ENCODE data around the gene POMGNT1. TPM values are rescaled to one million over a fixed set of nuclear protein-coding genes. Genes with fewer than 3 reads are reported as not detected.
A peak's percentile ranks its signal among the peaks of the same experiment; 100 is the strongest.

The POMGNT1 gene
- total RNA-seq, 1 donor from 2014 or later: 142 TPM

- H3K36me3 ChIP-seq: no peaks in the 10 kb centered on the region
- no peak overlapping the region for H3K4me3 ChIP-seq
- no peaks in the 10 kb centered on the region for H3K27me3 ChIP-seq (ENCODE audit: low read depth)
- TF ChIP-seq CTCF (IDR thresholded peaks at IDR 0.05; ENCODE audit: borderline replicate concordance): no peak
- DNase-seq: no peak
- intact Hi-C loops (cut with micrococcal nuclease): no loop called here
- H3K4me1 ChIP-seq: no peaks in the 10 kb centered on the region
- H3K27ac ChIP-seq (replicated peaks): no peak overlapping the region
- H3K9me3 ChIP-seq (replicated peaks): no peaks in the 10 kb centered on the region
Measured at GRCh38 chr1:46153228-46153627, 45.0 kb downstream of the POMGNT1 start.

- Histone ChIP-seq H3K27ac (replicated peaks) (no peak overlapping the region), H3K4me1 (no peaks in the 10 kb centered on the region), H3K9me3 (replicated peaks) (no peaks in the 10 kb centered on the region), H3K27me3 (ENCODE audit: low read depth) (no peaks in the 10 kb centered on the region), H3K4me3 (no peak overlapping the region), H3K36me3 (no peaks in the 10 kb centered on the region)
- intact Hi-C loops (cut with micrococcal nuclease): no loop called here
- no peak for DNase-seq
- TF ChIP-seq CTCF (IDR thresholded peaks at IDR 0.05; ENCODE audit: borderline replicate concordance): no peak
Measured at GRCh38 chr1:46152016-46152415, 46.2 kb downstream of the POMGNT1 start.

- H3K27ac ChIP-seq (replicated peaks): peak overlapping the region; percentile 78
- H3K4me3 ChIP-seq: no peak overlapping the region
- TF ChIP-seq CTCF (IDR thresholded peaks at IDR 0.05; ENCODE audit: borderline replicate concordance): no peak
- no peaks in the 10 kb centered on the region for H3K9me3 ChIP-seq (replicated peaks)
- no peaks in the 10 kb centered on the region for H3K36me3 ChIP-seq
- H3K4me1 ChIP-seq: no peaks in the 10 kb centered on the region
- DNase-seq: no peak
- intact Hi-C loops (cut with micrococcal nuclease): no loop called here
- no peaks in the 10 kb centered on the region for H3K27me3 ChIP-seq (ENCODE audit: low read depth)
Measured at GRCh38 chr1:46150085-46150484, 48.1 kb downstream of the POMGNT1 start.

GRCh38 chr1:46148318-46148717 lies 49.9 kb downstream of the POMGNT1 start:
- Histone ChIP-seq H3K4me1 (no peaks in the 10 kb centered on the region), H3K27ac (replicated peaks) (no peak overlapping the region), H3K27me3 (ENCODE audit: low read depth) (no peaks in the 10 kb centered on the region), H3K36me3 (no peaks in the 10 kb centered on the region), H3K9me3 (replicated peaks) (no peaks in the 10 kb centered on the region), H3K4me3 (no peak overlapping the region)
- no peak for TF ChIP-seq CTCF (IDR thresholded peaks at IDR 0.05; ENCODE audit: borderline replicate concordance)
- no peak for DNase-seq
- intact Hi-C loops (cut with micrococcal nuclease): no loop called here

Other genes starting within 250 kb of the POMGNT1 start
- 32.7 TPM for gene PIK3R3, start 65.8 kb downstream of the POMGNT1 start, total RNA-seq
- 1.4 TPM for gene TSPAN1, start 23.3 kb downstream of the POMGNT1 start, total RNA-seq
- not detected for gene P3R3URF, start 21.9 kb downstream of the POMGNT1 start, total RNA-seq
- 11.6 TPM for gene LURAP1, start 4.9 kb upstream of the POMGNT1 start, total RNA-seq
- gene RAD54L, start 49.3 kb upstream of the POMGNT1 start, total RNA-seq: 0.71 TPM
- gene LRRC41, start 105.2 kb upstream of the POMGNT1 start, total RNA-seq: 38.8 TPM
- 1,085 TPM for gene UQCRH, start 105.3 kb upstream of the POMGNT1 start, total RNA-seq
- 14.1 TPM for gene NSUN4, start 142.4 kb upstream of the POMGNT1 start, total RNA-seq
- 2.8 TPM for gene FAAH, start 195.9 kb upstream of the POMGNT1 start, total RNA-seq

Data from left ventricle myocardium inferior (tissue), 1 donor.